Activated T-helper 17 cell treated with anti-CD3 and anti-CD28 coated beads, Interleukin-2, amount 50 U/mL, for 72 hours (primary cell): ENCODE measurements around the gene LARGE1. TPM values are rescaled to one million over a fixed set of nuclear protein-coding genes. Genes with fewer than 3 reads are reported as not detected.

Experiments
- ATAC-seq: fragments of 150-1000 bp; cut with Tn5 transposase; replicated peaks from 2 replicates; pipeline ENCODE4 v1.10.0; 2021; ENCODE audit warnings: mild to moderate bottlenecking, moderate library complexity
- H3K27ac Mint-ChIP-seq: one replicate; pipeline ENCODE4 v1.8.0; 2022; ENCODE audit warnings: mixed read lengths
- H3K27me3 Mint-ChIP-seq: one replicate; pipeline ENCODE4 v1.8.0; 2022; ENCODE audit warnings: mixed read lengths
- H3K36me3 Mint-ChIP-seq: one replicate; pipeline ENCODE4 v1.8.0; 2022; ENCODE audit warnings: low read depth, mild to moderate bottlenecking, mixed read lengths
- H3K4me1 Mint-ChIP-seq: one replicate; pipeline ENCODE4 v1.8.0; 2022; ENCODE audit warnings: mixed read lengths
- H3K4me3 Mint-ChIP-seq: one replicate; pipeline ENCODE4 v1.8.0; 2022; ENCODE audit warnings: mild to moderate bottlenecking, mixed read lengths
- H3K9me3 Mint-ChIP-seq: one replicate; pipeline ENCODE4 v1.8.0; 2022; ENCODE audit warnings: mixed read lengths
- total RNA-seq, 2 donors: library from RNA; stranded (reverse); gene quantifications; one replicate each; pipeline ENCODE4 v1.2.3, GENCODE V29; 2022

Gene LARGE1
- total RNA-seq, 2 donors from 2014 or later: 0.45 to 0.73 TPM

DNA sequence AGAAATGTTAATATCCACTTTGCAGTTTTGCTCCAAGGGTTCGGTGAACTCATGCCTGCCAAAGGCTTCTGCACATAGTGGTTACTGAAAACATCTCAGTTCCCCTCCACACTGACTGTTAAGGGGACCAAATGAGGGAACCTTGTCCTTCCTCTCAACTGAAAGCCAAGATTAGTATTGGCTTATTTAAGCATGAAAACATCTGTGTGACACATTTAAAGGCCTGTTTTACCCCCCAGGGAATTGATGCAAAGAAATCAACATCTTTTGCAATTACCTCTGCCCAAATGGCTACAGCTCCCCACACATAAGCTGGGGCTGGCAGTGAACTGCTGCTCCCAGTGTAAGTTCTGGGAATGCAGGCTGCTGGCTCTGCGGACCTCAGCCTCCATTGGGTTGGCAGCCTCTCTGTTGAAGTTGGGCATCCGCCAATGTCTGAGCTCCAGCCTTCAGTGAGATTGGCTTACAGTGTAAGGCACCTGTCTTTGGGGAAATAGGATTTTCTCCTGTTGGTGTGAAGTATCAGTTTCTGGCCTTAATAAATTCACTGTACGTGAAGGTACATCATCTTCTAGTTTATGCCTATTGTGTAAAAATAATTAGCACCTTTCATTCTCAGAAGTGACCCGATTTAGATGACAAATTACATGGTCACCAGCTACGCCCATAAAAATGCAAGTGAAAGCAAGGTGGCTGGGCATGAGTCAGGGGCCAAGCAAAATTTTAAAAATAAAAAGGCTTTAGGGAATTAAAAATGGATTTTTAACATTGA, 648.7 kb downstream of the LARGE1 start:
- H3K36me3 Mint-ChIP-seq: no peaks in the 10 kb centered on the region
- no peaks in the 10 kb centered on the region for H3K4me1 Mint-ChIP-seq
- ATAC-seq: no peak
- H3K27ac Mint-ChIP-seq: no peak overlapping the region
- H3K4me3 Mint-ChIP-seq: no peak overlapping the region
- no peaks in the 10 kb centered on the region for H3K27me3 Mint-ChIP-seq
- H3K9me3 Mint-ChIP-seq: no peaks in the 10 kb centered on the region

DNA sequence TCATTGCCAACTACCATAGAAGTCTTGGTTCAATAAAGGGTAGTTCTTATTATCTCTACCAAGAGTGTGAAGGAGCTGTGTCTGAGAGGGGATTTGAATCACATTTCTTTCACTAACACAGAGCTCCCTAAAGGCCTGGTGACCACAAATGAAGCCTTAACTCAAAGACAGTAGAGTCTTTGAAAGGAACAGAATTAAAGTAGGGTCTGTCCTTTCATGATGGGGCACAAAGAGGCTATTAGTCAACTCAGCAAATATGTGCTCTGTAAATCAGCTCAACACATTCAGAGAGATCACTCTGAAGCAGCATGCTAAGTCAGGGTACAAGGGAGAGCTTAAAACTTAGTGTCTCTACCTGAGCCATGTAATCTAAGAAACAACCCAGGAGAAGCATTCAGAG, 649.7 kb downstream of the LARGE1 start:
- Mint-ChIP-seq H3K4me1 (no peaks in the 10 kb centered on the region), H3K36me3 (no peaks in the 10 kb centered on the region), H3K27me3 (no peaks in the 10 kb centered on the region), H3K27ac (no peak overlapping the region), H3K9me3 (no peaks in the 10 kb centered on the region), H3K4me3 (no peak overlapping the region)
- no peak for ATAC-seq

DNA sequence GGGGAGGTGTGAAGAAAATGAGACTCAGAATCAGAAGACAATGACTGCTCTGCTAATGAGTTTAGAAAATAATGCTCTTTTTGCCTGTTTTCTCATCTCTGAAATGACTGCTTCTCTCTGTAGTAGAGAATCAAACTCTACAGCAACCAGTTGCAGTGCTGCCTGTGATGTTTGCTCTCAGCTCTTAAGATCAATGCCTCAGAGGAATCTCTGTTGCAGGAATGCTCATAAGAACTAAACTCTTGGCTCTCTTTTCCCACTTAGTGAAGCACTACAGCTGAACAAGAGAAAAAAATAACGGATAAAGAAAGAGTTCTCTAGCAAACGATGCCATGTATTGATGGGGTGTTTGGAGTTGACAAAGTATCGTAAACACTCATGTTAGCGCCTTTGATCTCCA, 658.6 kb downstream of the LARGE1 start:
- Mint-ChIP-seq H3K27me3 (peaks cover 18% of the 10 kb centered on the region), H3K36me3 (no peaks in the 10 kb centered on the region), H3K9me3 (peaks cover 4% of the 10 kb centered on the region), H3K4me1 (no peaks in the 10 kb centered on the region), H3K4me3 (no peak overlapping the region), H3K27ac (no peak overlapping the region)
- no peak for ATAC-seq

DNA sequence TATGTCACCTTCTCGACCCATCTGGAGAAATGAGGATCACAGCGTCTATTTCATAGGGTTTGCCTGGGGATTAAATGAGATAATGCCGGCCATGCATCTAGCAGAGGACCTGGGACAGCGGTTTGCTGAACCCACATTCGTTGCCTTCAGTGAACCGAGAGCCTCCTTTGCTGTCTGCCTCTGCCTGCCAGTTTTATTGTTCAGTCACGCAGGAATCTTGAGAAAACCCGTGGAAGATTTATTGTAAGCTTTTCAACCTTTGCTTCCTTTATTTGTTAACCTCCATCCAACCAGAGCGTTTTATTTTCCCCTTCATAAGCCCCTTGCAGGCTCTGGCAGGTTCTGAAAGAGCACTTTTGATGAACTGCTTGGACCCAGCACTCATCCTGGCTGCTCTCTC, 659.8 kb downstream of the LARGE1 start:
- ATAC-seq: no peak
- Mint-ChIP-seq H3K27ac (no peak overlapping the region), H3K4me3 (no peak overlapping the region), H3K27me3 (peaks cover 18% of the 10 kb centered on the region), H3K36me3 (no peaks in the 10 kb centered on the region), H3K9me3 (peaks cover 4% of the 10 kb centered on the region), H3K4me1 (no peaks in the 10 kb centered on the region)

DNA sequence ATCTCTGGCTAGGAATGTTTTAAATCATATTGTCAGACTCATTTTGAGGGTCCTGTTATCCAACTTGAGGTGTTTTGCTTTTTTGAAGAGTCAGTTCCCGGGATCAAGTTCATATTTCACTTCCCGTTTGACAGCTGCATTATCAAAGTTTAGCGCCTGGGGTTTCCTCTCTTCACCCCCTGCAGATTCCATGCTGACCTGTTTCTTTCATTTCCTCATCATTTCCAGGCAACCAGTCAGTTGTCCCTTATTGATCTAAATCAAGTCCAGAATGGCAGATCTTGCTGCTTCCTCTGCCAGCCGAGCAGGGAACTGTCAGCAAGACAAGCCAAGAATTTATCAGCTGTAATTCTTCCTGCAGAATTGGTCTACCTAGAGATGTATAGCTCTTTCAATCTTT, 664.5 kb downstream of the LARGE1 start:
- H3K9me3 Mint-ChIP-seq: peaks cover 7% of the 10 kb centered on the region
- no peaks in the 10 kb centered on the region for H3K4me1 Mint-ChIP-seq
- no peaks in the 10 kb centered on the region for H3K36me3 Mint-ChIP-seq
- H3K27ac Mint-ChIP-seq: no peak overlapping the region
- peaks cover 35% of the 10 kb centered on the region for H3K27me3 Mint-ChIP-seq
- H3K4me3 Mint-ChIP-seq: no peak overlapping the region
- ATAC-seq: no peak

DNA sequence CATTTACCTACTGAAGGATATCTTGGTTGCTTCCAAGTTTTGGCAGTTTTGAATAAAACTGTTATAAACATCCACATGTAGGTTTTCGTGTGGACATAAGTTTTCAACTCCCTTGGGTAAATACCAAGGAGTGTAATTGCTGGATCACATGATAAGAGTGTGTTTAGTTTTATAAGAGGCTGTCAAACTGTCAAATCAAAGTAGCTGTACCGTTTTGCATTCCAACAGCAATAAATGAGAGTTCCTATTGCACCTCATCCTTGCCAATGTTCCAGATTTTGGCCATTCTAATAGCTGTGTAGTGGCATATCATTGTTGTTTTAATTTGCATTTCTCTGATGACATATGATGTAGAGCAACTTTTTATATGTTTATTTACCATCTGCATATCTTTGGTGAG, 671.3 kb downstream of the LARGE1 start:
- Mint-ChIP-seq H3K4me1 (no peaks in the 10 kb centered on the region), H3K27ac (no peak overlapping the region)

DNA sequence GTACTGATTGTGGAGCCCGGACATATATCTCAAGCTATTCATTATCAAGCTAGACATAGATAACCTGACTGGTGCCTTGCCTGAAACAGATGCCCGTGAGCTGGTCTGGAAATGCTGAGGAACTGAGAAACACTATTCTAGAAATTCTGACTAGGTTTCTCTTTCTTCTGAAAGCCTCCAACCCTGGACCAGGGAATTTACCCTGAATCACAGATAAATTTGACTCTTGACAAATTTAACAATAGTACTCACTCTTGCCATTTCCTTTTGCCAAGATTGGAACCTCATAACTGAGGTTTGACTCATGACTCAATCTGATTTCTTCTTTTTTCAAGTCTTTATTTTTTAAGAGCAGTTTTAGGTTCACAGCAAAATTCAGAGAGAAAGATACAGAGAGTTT, 672.5 kb downstream of the LARGE1 start:
- Mint-ChIP-seq H3K4me1 (no peaks in the 10 kb centered on the region), H3K4me3 (no peak overlapping the region), H3K27ac (no peak overlapping the region), H3K27me3 (peaks cover 11% of the 10 kb centered on the region), H3K36me3 (no peaks in the 10 kb centered on the region), H3K9me3 (peaks cover 10% of the 10 kb centered on the region)
- peak; percentile 29 for ATAC-seq

More for the DNA sequence above, 671.3 kb downstream of the LARGE1 start:
- Mint-ChIP-seq H3K9me3 (peaks cover 8% of the 10 kb centered on the region), H3K27me3 (peaks cover 14% of the 10 kb centered on the region), H3K4me3 (no peak overlapping the region), H3K36me3 (no peaks in the 10 kb centered on the region)
- no peak for ATAC-seq

DNA sequence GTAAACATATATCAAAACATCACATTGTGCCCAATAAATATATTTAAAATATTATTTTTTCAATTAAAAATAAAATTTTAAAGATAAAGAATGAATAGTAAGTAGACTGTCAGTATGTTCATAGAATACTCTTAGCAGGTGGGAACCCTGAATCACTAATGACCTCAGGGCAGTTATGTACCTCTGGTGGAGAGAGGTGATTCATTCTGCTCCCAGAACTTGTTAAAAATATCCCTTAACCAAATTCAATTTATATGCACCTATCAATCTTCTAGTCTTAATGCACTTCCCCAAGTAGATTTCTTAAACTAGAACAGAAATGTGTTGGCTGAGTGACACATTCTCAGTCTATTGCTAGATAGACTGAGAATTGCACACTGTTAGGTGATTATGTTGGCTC, 678.2 kb downstream of the LARGE1 start:
- H3K27me3 Mint-ChIP-seq: peaks cover 11% of the 10 kb centered on the region
- H3K4me1 Mint-ChIP-seq: no peaks in the 10 kb centered on the region
- ATAC-seq: no peak
- peaks cover 12% of the 10 kb centered on the region for H3K9me3 Mint-ChIP-seq
- no peaks in the 10 kb centered on the region for H3K36me3 Mint-ChIP-seq
- H3K4me3 Mint-ChIP-seq: no peak overlapping the region
- no peak overlapping the region for H3K27ac Mint-ChIP-seq

DNA sequence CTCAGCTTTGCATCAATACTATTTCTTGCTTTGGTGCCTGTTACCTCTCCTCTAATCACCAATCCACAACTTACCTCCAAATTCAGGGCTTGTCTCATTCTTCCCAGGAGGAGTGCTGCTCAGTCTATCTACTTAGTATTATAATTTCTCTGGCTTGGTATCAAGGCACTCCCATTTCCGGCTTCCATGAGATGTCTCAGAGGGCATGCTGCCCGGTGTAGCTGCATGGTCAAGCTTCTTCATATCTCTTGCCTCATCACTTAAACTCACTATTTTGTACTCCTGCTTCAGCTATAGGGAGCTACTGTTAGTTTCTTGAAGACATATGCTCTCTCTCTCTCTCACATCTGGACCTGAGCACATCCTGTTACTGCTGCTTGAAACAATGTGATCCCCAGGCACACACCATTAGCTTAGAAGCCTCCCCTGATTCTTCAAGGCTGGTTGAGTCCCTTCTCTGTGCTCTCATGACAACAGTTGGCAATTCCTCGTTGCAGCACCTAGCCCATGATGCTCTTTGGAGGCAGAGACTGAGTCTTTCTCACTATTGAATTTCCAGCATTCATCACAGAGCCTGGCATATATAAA, 679.3 kb downstream of the LARGE1 start:
- no peak overlapping the region for H3K27ac Mint-ChIP-seq
- H3K36me3 Mint-ChIP-seq: no peaks in the 10 kb centered on the region
- H3K9me3 Mint-ChIP-seq: peaks cover 12% of the 10 kb centered on the region
- no peak for ATAC-seq
- H3K4me1 Mint-ChIP-seq: no peaks in the 10 kb centered on the region
- peaks cover 11% of the 10 kb centered on the region for H3K27me3 Mint-ChIP-seq
- H3K4me3 Mint-ChIP-seq: no peak overlapping the region

DNA sequence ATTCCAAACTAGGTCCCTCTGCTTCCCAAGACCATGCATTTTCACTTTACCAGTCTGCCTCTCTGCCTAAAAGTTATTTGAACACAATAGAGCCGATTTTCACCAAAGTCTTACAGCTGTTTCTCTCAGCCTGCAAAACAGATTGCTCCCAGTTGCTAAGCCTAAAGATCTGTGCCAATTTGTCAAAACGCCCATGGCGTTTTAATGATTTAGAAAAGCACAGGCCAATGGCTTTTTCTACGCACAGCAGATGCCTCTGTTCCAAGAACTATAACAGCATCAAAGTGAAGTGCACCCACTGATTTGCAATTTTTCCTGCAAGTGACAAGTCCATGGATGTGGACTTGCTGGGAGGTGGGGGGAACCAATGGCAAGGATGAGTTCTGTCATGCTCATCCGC, 688.2 kb downstream of the LARGE1 start:
- no peak for ATAC-seq

DNA sequence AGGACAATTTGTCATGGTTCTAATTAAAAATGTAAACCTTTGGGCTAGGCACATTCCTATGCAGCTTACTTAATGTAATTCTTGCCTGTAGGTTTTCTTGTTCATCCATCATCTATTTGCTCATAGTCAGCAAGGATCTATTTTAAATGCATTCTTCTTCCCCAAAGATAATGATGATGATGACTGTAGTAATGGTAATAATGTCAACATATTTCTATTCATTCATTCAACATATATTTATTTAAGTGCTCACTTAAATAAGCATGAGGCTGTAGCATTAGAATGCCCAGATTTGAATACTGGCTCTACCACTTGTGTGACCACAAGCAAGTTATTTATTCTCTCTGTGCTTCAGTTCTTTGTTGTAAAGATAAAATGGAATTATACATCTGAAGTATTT, 692.5 kb downstream of the LARGE1 start:
- no peak overlapping the region for H3K27ac Mint-ChIP-seq
- H3K4me3 Mint-ChIP-seq: no peak overlapping the region

More for the DNA sequence above, 688.2 kb downstream of the LARGE1 start:
- H3K4me3 Mint-ChIP-seq: no peak overlapping the region
- peaks cover 25% of the 10 kb centered on the region for H3K9me3 Mint-ChIP-seq
- H3K36me3 Mint-ChIP-seq: no peaks in the 10 kb centered on the region
- H3K4me1 Mint-ChIP-seq: no peaks in the 10 kb centered on the region
- no peak overlapping the region for H3K27ac Mint-ChIP-seq
- H3K27me3 Mint-ChIP-seq: peaks cover 7% of the 10 kb centered on the region

DNA sequence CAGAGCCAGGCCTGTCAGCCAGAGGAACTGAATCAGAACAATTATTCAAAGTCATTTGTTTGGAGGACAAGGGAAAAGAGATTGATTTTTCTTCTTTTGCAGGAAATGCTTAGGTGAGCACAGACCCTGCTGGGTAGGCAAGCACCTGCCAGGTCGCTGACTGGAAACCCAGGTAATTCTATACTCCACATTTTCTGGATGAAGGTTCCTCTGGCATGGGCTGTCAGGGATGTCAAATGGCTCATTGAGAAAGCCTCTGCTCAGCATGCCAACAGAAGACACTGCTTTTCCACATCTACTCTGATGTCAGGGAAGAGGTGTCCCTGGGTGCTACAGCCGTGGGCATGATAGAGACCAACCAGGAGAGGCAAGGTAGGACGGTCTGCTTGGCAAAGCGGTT, 695.4 kb downstream of the LARGE1 start:
- H3K9me3 Mint-ChIP-seq: peaks cover 18% of the 10 kb centered on the region
- peaks cover 6% of the 10 kb centered on the region for H3K27me3 Mint-ChIP-seq
- no peaks in the 10 kb centered on the region for H3K4me1 Mint-ChIP-seq

More for the DNA sequence above, 692.5 kb downstream of the LARGE1 start:
- H3K4me1 Mint-ChIP-seq: no peaks in the 10 kb centered on the region
- H3K9me3 Mint-ChIP-seq: peaks cover 26% of the 10 kb centered on the region
- no peak for ATAC-seq
- no peaks in the 10 kb centered on the region for H3K36me3 Mint-ChIP-seq
- H3K27me3 Mint-ChIP-seq: peaks cover 6% of the 10 kb centered on the region

More for the DNA sequence above, 695.4 kb downstream of the LARGE1 start:
- Mint-ChIP-seq H3K4me3 (no peak overlapping the region), H3K36me3 (no peaks in the 10 kb centered on the region), H3K27ac (no peak overlapping the region)
- no peak for ATAC-seq
